ENCODE measurements around the gene CA11.

The CA11 gene

GRCh38 chr19:48606463-48607358 lies 39.3 kb downstream of the CA11 start, which contains the start of gene SPACA4:
Gene SPACA4, plus strand, starts transcription at chr19:48606742. Its CDS starts 237 bp downstream, at chr19:48606979.
- no peak within 1 kb of the TSS for H3K4me2 ChIP-seq (ENCODE audit: low read length)
- H3K4me3 ChIP-seq (ENCODE audit: low read length): no peak within 1 kb of the TSS
- no peaks in the 10 kb centered on the region for H3F3A ChIP-seq (ENCODE audit: control insufficient read depth, insufficient read depth)
- H3K9me2 ChIP-seq (replicated peaks; ENCODE audit: control insufficient read depth, low read length): no peaks in the 10 kb centered on the region
- H3K4me1 ChIP-seq (ENCODE audit: control insufficient read depth, low read length): 0 out of 2 replicates have a peak, but pooled peaks cover 3% of the 10 kb centered on the region
- H3K9me3 ChIP-seq (ENCODE audit: control insufficient read depth, insufficient read depth, low read length): no peaks in the 10 kb centered on the region
- H3K36me3 ChIP-seq (ENCODE audit: control insufficient read depth, low read length): no peaks in the 10 kb centered on the region
- H3K27me3 ChIP-seq (ENCODE audit: control insufficient read depth, low read length): no peaks in the 10 kb centered on the region
- H3K27ac ChIP-seq (ENCODE audit: low read depth, low read length): no peak within 1 kb of the TSS
- TF ChIP-seq, protein P1, sequence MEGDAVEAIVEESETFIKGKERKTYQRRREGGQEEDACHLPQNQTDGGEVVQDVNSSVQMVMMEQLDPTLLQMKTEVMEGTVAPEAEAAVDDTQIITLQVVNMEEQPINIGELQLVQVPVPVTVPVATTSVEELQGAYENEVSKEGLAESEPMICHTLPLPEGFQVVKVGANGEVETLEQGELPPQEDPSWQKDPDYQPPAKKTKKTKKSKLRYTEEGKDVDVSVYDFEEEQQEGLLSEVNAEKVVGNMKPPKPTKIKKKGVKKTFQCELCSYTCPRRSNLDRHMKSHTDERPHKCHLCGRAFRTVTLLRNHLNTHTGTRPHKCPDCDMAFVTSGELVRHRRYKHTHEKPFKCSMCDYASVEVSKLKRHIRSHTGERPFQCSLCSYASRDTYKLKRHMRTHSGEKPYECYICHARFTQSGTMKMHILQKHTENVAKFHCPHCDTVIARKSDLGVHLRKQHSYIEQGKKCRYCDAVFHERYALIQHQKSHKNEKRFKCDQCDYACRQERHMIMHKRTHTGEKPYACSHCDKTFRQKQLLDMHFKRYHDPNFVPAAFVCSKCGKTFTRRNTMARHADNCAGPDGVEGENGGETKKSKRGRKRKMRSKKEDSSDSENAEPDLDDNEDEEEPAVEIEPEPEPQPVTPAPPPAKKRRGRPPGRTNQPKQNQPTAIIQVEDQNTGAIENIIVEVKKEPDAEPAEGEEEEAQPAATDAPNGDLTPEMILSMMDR (IDR thresholded peaks at IDR 0.05; ENCODE audit: low read depth, low read length, poor library complexity, severe bottlenecking): no peak
- TF ChIP-seq EZH2phosphoT487 (IDR thresholded peaks at IDR 0.05; ENCODE audit: borderline replicate concordance, low read length): no peak
- no peaks in the 10 kb centered on the region for H4K20me1 ChIP-seq (ENCODE audit: control insufficient read depth, insufficient read depth, low read depth, low read length)
- H3K79me2 ChIP-seq (ENCODE audit: control insufficient read depth, low read length): no peaks in the 10 kb centered on the region

- Histone ChIP-seq H3K4me3 (ENCODE audit: low read length) (no peak overlapping the region), H3K27me3 (ENCODE audit: control insufficient read depth, low read length) (no peaks in the 10 kb centered on the region), H3K9me3 (ENCODE audit: control insufficient read depth, insufficient read depth, low read length) (no peaks in the 10 kb centered on the region)
These were observed 42.1 kb downstream of the CA11 start for GRCh38 chr19:48603850-48604249.

GRCh38 chr19:48603449-48603848 lies 42.5 kb downstream of the CA11 start:
- Histone ChIP-seq H3K4me1 (ENCODE audit: control insufficient read depth, low read length) (no peaks in the 10 kb centered on the region), H3F3A (ENCODE audit: control insufficient read depth, insufficient read depth) (no peaks in the 10 kb centered on the region), H4K20me1 (ENCODE audit: control insufficient read depth, insufficient read depth, low read depth, low read length) (no peaks in the 10 kb centered on the region), H3K9me3 (ENCODE audit: control insufficient read depth, insufficient read depth, low read length) (no peaks in the 10 kb centered on the region), H3K9me2 (replicated peaks; ENCODE audit: control insufficient read depth, low read length) (no peaks in the 10 kb centered on the region), H3K27ac (ENCODE audit: low read depth, low read length) (no peak overlapping the region), H3K79me2 (ENCODE audit: control insufficient read depth, low read length) (no peaks in the 10 kb centered on the region), H3K27me3 (ENCODE audit: control insufficient read depth, low read length) (no peaks in the 10 kb centered on the region), H3K36me3 (ENCODE audit: control insufficient read depth, low read length) (no peaks in the 10 kb centered on the region), H3K4me2 (ENCODE audit: low read length) (no peak overlapping the region), H3K4me3 (ENCODE audit: low read length) (no peak overlapping the region)
- no peak for TF ChIP-seq EZH2phosphoT487 (IDR thresholded peaks at IDR 0.05; ENCODE audit: borderline replicate concordance, low read length)
- TF ChIP-seq, protein P1 (IDR thresholded peaks at IDR 0.05; ENCODE audit: low read depth, low read length, poor library complexity, severe bottlenecking): no peak

More at GRCh38 chr19:48603850-48604249, 42.1 kb downstream of the CA11 start:
- Histone ChIP-seq H3K36me3 (ENCODE audit: control insufficient read depth, low read length) (no peaks in the 10 kb centered on the region), H3K4me2 (ENCODE audit: low read length) (no peak overlapping the region), H3K4me1 (ENCODE audit: control insufficient read depth, low read length) (0 out of 2 replicates have a peak, but pooled peaks cover 1% of the 10 kb centered on the region), H3K79me2 (ENCODE audit: control insufficient read depth, low read length) (no peaks in the 10 kb centered on the region), H3F3A (ENCODE audit: control insufficient read depth, insufficient read depth) (no peaks in the 10 kb centered on the region), H3K9me2 (replicated peaks; ENCODE audit: control insufficient read depth, low read length) (no peaks in the 10 kb centered on the region), H4K20me1 (ENCODE audit: control insufficient read depth, insufficient read depth, low read depth, low read length) (no peaks in the 10 kb centered on the region), H3K27ac (ENCODE audit: low read depth, low read length) (no peak overlapping the region)
- TF ChIP-seq, protein P1 (IDR thresholded peaks at IDR 0.05; ENCODE audit: low read depth, low read length, poor library complexity, severe bottlenecking): no peak
- no peak for TF ChIP-seq EZH2phosphoT487 (IDR thresholded peaks at IDR 0.05; ENCODE audit: borderline replicate concordance, low read length)
